Fibroblast of skin of right biceps (primary cell): ENCODE measurements around the gene SPTLC1.
"Not testable (repeated sequence)": the region's sequence is repeated elsewhere in the genome, so short reads cannot be mapped to it uniquely, and the experiment has no call there.

Experiments
- DNase-seq: peaks from one replicate; pipeline ENCODE4 v3.0.0-alpha.2; 2013

Gene SPTLC1

GRCh38 chr9:92026206-92027002 is 88.8 kb downstream of the SPTLC1 start:
- DNase-seq, result no peak

- DNase-seq, result peak; percentile 90
These were observed 93.2 kb downstream of the SPTLC1 start for GRCh38 chr9:92021785-92022541.

GRCh38 chr9:92019658-92020057 is 95.6 kb downstream of the SPTLC1 start:
- no peak for DNase-seq

- no peak for DNase-seq
These were observed 104.3 kb downstream of the SPTLC1 start for GRCh38 chr9:92010705-92011536.

GRCh38 chr9:92010253-92010652 is 105.0 kb downstream of the SPTLC1 start:
- DNase-seq, result not testable (repeated sequence)

GRCh38 chr9:92008041-92008440 is 107.2 kb downstream of the SPTLC1 start:
- peak; percentile 12 for DNase-seq

- no peak for DNase-seq
These were observed 111.2 kb downstream of the SPTLC1 start for GRCh38 chr9:92004045-92004392.

GRCh38 chr9:92003308-92004044 is 111.7 kb downstream of the SPTLC1 start:
- no peak for DNase-seq

GRCh38 chr9:92001948-92002347 is 113.3 kb downstream of the SPTLC1 start:
- DNase-seq, result not testable (repeated sequence)

- DNase-seq, result peak; percentile 56
These were observed 114.0 kb downstream of the SPTLC1 start for GRCh38 chr9:92001244-92001643.

GRCh38 chr9:91995000-91995655 is 120.1 kb downstream of the SPTLC1 start:
- DNase-seq, result no peak

- no peak for DNase-seq
These were observed 120.8 kb downstream of the SPTLC1 start for GRCh38 chr9:91994422-91994821.

- peak; percentile 94 for DNase-seq
These were observed 122.7 kb downstream of the SPTLC1 start for GRCh38 chr9:91992461-91993041.

- peak; percentile 56 for DNase-seq
These were observed 123.4 kb downstream of the SPTLC1 start for GRCh38 chr9:91991721-91992341.

- DNase-seq, result no peak
These were observed 129.0 kb downstream of the SPTLC1 start for GRCh38 chr9:91986248-91986647.

GRCh38 chr9:91985692-91986091 is 129.5 kb downstream of the SPTLC1 start:
- DNase-seq, result no peak
